Measurements from ENCODE around the gene E2F3.

Gene E2F3

DNA sequence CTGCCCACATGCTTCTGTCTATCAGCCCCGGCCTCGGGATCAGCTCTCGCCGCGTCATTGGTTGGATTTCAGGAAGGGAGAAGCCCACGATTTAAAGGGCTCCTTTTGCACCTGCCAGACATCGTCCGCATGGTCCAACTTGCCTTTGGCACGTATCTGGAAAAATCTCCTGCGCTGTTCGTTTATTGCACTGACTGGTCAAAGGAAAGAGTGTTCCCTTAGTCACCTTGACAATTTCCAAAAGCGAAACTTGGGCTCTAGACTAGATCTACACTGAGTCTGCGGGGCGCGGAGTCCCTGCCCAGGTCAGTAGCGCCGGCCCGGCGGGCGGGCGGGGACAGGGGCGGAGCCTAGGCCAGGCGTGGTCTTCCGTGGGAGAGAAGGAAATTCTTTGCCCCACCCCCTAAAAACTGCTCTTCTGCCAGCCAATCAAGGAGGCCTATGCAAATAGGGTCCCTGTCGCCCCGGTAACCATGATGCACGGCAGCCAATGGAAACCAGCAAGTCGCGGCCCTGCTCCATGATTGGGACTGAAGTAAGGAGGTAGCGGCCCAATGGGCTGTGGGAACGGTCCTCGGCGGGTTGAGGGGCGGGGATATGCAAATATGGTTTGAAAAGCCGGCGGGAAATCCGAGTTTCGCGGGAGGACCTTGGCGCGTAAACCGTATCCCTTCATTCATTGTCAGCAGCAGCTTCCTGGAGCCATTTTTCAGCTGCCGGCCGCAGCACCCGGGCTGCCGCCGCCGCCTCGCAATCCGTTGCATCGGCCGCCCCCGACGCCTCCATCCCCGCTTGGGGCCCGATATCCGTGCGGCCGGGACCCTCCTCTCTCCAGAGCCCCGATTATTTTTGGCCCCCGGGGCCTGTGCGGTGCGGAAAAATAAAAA lies at the start of gene E2F3:
TSS of gene E2F3 (plus strand) at position 675 of the 887 bp plus-strand sequence. CDS start 354 bp downstream, outside the sequence.
- peak; percentile 100 for DNase-seq

DNA sequence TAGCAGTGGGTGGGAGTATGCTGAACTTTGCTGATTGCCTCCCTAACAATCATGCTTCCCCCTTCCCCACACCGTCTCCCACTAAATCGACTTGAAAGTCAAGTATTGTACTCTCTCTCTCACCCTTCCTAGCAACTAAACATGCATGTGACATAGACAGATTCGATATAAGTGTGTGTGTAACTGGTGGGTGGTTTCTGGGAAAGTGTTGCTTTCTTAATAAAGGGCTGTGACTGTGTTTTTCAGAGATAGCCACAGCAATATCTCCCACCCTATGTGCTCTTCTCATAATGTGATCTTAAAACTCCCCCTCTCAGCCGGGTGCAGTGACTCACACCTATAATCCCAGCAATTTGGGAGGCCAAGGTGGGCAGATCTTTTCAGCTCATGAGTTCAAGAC lies 49.3 kb upstream of the E2F3 start:
- no peak for DNase-seq

DNA sequence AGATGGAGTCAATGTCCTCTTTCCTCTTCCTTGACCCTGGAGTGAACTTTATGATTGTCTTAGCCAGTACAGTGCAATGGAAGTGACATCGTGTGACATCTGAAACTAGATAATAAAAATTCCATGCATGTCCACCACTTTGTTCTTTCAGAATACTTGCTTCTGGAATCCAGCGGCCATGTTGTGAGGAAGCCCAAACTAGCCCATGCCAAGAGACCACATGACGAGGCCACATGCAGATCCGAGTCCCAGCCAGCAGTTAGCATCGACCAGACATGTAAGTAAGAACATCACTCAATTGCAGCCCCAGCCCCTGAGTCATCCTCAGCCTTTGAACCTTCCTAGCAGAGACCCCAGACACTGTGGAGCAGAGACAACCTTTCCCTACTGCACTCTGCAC lies 48.5 kb upstream of the E2F3 start:
- DNase-seq: no peak

DNA sequence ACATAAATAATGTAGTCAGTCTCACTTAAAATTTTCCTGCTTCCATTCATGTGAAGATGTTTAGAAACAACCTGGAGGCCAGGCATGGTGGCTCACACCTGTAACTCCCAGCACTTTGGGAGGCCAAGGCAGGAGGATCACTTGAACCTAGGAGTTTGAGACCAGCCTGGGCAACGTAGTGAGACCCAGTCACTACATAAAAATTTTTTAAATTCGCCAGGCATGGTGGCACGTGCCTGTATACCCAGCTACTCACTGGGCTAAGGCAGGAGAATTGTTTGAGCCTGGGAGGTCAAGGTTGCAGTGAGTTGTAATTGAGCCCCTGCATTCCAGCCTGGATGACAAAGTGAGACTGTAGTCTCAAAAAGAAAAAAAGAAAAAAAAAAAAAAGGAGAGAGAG lies 47.3 kb upstream of the E2F3 start:
- DNase-seq: no peak

DNA sequence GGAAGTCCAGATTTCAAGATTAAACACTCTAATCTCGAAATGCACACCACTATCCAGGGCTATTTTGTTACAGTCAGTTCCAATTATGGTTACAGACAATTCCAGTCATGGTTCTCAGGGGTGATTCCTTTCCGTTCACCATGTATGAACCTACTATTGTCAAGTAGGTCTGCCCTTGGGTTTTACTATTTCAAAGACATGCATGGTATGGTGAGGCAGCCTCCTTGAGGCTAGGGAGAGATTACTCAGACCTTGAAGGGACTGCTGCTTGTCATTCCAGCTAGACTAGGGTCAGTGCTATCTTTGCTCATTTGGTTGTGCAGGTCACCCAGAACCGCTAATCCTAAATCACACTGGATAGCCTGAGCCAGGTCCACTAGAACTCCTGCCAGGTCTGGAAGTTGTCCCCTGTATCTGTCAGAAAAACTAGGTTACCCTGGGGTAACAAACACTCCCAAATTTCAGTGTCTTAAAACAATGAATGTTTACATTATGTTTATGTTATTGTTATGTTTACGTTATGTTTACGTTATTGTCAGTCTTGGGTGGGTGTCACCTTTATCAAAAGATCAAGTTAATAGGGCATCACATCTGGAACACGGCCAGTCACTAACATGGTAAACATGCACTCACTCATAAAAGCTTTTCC lies 41.1 kb upstream of the E2F3 start:
- no peak for DNase-seq

DNA sequence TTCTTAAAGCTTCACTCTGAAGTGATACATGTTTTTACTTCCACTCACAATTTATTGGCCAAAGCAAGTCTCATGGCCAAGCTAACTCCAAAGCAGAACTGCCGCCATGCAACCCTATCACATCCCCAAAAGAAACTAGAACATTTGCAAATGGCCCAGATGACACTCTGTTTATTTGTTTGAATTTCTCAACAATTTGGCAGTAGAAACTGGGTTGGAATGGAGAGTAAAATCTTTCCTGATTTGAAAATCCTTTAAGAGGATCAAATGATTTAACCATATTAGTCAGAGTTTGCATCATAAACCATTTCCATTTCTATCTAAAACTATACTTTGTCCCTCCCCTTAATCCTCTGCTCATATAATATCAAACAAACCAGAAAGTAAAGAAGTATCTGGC lies 39.1 kb upstream of the E2F3 start:
- no peak for DNase-seq

DNA sequence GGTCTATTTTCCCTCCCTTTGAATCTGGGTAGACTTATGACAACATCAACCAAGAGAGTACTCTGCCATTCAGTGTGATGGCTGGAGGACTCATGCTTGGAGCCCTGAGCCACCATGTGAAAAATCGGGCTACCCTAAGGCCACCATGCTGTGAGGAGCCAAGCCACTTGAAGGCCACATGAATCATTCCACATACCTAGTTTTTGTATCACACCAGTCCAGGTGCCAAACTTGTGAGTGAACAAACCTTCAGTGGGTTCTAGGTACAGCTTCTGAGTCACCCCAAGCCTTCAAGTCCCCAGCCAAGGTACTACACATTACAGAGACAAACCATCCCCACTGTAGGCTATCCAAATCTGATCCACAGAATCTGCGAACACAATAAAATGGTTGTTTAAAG lies 37.4 kb upstream of the E2F3 start:
- no peak for DNase-seq

DNA sequence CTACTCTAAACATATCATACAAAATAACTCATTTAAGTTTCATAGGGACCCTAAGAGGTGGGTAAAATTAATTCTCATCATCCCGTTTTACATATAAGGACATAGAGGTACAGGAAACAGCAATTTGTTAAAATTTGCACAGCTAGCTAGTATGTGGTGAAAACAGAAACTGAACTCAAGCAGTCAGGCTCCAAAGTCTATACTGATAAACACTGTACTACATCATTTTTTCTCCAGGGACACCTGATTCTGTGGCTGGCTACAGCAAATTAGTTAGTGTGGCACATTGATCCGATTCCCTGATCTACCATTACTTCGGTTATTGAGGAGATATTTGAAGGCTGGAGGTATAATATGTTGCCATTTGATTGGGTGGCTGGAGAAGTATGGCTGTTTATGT lies 36.2 kb upstream of the E2F3 start:
- no peak for DNase-seq

DNA sequence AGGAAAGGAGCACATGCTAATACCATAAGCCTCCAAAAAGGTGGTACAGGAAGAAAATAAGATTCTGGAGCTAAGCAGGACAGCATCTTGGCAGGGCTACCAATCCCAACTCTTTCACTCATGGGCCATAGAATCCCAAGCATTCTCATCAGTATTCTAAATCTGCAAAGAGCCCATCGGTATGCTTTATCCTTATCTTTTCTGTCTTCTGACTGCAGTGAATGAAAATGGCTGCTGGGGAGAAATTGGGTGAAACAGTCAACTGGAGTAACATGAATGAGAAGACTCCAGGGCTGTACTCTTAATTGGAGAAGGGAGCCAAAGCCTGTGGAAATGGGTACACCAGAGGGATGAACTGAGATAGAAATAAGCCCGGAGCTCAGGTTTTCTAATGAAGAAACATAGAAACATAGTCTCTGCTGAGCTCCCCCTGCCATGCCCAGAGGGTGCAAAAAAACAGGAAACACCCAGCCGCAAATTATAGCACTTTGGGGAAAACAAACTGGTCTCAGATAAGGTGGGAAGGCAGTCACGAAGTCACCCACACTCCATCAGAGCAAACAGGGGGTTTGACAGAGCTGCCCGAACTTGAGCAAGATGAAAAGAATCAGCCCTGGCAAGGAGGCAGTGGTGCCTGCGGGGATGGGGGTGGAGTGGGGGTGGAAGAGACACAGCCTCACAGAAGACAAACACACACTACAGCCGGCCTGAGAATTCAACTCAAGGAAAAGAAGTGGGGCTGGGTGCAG lies 35.4 kb upstream of the E2F3 start:
- no peak for DNase-seq

DNA sequence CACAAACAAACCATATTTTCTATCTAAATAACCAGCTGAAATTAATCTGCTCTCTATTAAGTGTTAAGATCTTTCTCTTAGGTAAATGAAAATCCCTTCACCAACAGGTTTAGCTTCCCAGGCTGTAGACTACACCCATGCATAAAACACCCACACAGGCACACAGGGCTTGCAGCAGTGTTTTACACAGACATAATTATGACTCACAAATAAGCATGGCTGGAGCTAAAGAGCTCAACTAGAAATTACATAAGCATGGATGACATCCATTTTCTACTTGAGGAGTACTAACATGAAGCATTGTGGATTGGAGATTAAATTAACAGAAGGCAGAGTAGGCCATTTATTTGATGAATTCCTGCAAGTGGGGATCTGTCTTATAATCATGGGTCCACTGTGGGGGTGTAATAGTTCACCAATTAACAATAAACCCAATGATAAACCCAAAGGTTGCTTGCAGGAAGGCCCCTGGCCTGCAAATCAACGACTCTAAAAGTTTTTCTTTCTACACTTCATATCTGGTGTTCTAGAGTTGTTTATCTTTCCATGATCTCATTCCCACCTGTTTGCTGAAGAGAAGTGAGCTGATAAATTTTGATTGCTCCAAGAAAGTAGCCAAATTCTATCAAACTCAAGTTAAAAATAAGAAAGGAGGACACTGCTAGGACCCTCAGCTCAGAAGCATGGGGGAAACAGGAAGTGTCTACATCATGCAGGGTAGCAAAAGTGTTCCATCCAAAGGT lies 33.8 kb upstream of the E2F3 start:
- DNase-seq: peak; percentile 32

DNA sequence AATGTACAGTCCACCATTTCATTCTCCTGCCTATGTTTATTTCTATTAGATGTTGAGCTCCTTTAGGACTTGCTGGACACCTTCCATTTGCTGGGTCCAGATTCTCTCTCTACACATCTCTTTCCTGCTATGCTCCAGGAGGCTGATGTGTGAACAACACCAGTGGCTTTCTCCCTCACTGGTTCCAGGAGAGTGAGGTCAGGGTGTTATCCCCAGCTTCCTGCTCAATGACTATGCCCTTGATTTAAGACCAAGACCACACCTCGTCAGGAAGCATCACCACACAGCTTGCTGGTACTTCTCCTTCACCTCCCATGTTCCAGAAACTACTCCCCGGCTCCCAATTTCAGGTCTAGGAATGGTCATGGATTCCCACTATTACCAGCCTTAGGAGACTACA lies 31.3 kb upstream of the E2F3 start:
- no peak for DNase-seq

DNA sequence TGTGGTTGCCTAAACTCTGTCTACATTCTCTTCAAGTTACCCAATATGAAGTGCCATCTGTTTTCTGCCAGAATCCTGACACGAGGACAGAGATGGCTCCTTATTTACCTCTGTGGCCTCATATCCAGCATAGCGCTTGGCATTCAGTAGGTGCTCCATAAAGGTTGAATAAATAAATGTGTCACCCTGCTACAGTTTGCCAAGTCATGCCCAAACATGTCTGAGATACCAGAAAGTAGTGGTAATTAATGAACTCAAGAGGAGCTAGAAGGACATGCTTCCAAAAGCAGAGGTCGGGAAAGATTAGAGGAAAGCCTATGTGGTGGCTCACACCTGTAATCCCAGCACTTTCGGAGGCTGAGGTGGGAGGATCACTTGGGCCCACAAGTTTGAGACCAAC lies 30.9 kb upstream of the E2F3 start:
- DNase-seq: no peak

DNA sequence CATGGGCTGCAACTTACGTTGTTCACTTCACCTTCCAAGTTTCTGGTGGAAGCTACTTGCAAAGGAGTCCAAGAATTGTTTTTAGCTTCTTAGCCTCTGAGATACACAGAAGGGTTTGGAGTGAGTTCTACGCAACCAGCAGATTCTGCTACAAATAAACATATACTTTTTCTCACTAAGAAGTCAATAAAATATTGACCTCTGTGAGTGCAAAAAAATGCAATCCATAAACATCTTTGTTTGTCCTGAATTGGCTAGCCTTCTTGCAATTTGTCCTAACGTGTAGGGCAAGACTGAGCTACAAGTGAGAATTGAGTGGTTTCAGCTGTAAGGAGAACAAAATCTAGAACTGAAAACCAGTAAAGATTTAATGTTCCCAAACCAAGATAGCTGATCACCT lies 26.2 kb upstream of the E2F3 start:
- no peak for DNase-seq

DNA sequence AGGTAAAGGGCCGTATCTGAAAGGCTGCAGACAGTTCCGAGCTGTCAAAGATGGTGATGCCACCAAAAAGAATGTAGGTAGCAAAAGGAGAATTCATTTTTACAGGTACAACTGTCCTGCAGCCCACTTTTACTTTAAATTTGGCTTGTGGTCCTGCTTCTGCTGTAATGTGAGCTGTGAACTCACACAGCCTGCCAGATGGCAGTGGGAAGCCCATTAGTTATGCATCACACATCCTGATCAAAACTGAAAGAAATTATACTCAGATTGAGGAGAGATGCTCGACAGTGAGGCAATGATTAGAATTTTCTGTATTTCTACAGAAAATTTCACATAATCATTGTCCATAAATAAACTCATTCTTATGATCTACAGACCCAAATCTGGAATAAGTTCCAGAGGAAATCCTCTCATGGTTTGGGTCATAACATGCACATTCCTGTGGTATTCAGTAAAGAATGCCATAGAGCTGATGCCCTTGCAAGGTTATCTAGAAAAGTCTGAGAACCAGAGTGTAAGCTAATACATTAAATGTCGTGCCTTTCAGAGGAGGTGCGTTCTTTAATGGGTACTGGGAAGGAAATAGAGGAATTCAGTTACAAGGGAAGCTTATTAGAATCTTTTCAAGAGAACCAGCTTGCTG lies 23.9 kb upstream of the E2F3 start:
- DNase-seq: no peak

DNA sequence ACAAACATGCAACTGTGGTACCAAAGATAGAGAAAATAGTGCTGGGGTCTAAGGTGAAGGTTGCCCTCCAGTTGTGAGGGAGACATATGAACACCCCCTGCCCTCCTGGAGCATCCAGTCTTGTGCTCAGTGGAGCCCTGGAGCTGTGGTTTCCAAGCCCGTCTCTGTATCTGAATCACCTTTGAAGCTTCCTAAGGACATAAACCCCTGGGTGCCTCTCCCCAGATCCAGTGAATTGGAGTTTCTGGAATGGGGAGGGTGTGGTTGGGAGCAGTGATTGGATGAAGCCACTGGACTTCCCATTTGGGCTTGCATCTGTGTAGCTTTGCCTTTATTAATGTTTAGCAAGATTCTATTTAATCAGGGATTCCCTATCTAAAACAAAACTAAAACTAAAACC lies 22.4 kb upstream of the E2F3 start:
- DNase-seq: no peak

DNA sequence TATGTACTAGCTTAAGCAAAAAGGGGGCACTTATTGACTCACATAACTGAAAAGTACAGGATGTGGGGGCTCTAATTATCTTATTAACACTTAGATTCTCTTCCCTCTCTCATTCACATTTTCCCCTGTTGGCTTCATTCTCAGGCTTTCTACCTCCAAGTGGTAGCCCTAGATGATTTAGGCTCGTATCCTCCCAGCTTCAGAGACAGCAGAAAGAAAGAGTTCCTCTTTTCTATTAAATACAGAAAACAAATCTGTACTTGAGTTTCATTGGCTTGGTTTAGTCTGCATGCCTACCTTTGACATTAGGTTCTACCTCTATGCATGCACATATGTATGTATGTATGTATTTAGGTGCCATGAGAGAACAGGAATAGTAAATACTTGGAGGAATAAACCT lies 15.5 kb upstream of the E2F3 start:
- no peak for DNase-seq

DNA sequence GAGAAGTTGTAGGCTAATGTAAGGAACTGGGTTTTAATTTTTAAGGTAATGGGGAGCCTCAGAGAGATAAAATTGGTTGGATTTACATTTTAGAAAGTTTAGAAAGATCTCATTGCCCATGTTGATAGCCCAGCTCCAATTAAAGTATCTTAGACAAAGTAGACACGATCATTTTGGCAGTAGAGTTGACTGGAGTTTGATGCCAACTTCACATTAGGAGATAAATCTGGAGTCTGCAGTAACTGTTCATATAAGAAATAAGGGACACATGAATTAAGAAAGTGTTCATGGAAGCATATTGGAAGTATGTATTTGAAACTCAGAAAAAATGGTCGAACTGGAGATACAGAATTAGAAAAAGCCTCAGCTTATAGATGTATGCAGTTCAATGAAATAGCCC lies 12.6 kb upstream of the E2F3 start:
- no peak for DNase-seq

DNA sequence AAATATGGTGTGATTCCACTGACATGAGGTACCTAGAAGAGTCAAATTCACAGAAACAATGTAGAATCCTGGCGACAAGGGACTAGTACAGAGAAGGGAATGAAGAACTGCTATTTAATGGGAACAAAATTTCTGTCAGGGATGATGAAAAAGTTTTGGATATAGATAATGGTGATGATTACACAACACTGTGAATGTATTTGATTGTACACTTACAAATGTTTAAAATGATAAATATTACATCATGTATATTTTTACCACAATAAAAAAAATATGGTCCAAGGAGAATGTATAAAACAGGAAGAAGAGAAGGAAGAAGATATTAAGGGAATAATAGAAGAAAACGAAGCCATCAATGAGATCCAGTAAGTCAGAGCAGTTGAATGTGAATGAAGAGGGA lies 8.4 kb upstream of the E2F3 start:
- no peak for DNase-seq

DNA sequence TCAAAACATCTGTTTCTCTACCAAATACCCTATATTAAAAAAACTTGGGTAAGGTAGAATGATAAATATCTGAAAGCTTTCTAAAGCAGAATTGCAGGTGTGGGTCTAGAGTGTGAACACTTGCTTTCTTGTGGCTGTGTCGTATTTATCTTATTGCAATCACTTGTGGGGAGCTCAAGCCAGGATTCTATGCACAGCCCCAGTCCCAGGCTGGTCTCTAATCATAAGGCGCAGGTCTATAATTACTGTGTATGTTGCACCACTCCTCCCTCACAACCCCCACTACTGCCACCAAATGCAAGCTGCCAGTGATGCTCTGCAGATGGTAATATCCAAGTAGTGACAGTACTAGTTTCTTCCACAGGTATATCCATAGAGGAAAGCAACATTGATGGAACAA lies 2.2 kb upstream of the E2F3 start:
- DNase-seq: no peak

DNA sequence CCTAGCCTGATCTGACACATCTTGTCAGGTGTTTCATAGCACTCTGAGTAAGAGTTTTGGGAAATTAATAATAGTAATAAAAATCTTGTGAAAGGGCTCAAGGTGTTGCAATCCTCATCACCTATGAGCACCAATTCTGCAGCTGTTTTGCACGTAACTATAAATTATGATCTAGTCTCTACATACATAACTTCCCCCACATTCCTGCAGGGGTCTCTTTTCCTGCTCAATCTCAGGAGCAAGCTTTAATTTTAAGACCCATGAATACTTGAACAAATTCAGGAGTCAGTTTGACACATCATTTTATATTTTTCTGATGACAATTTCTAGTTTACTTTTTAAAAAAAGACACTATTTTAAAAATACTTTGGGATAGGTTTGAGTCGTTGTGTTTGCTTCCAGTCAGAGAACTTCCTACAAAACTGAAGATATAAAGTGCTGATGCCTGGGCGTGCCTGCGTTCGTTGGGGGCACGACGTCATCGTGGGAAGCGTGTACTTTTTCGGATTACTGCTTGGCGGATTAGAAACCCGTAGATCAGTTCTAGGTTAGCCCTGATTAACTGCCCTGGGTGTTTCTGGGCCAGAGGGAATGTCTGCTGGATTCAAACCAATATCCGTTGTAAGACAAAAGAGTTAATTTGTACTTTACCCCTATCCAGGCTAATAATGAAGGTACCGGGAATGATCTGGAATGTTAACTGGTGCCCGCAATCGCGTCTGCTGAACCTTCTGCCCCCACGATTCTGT lies 1.0 kb upstream of the E2F3 start:
- DNase-seq: peak; percentile 82

DNA sequence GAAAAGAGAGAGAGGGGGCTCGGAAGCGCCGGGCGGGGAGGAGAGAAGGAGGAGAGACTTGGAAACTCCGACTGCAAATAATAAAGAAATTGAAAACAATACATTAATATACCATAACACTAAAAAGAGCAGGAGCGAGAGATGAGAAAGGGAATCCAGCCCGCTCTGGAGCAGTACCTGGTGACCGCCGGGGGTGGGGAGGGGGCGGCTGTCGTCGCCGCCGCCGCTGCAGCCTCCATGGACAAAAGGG lies 338 bp downstream of the E2F3 start:
- DNase-seq: no peak
